ENCODE measurements around the gene SCYGR3.
"Not testable (repeated sequence)": the region's sequence is repeated elsewhere in the genome, so short reads cannot be mapped to it uniquely, and the experiment has no call there.

SCYGR3 gene

DNA sequence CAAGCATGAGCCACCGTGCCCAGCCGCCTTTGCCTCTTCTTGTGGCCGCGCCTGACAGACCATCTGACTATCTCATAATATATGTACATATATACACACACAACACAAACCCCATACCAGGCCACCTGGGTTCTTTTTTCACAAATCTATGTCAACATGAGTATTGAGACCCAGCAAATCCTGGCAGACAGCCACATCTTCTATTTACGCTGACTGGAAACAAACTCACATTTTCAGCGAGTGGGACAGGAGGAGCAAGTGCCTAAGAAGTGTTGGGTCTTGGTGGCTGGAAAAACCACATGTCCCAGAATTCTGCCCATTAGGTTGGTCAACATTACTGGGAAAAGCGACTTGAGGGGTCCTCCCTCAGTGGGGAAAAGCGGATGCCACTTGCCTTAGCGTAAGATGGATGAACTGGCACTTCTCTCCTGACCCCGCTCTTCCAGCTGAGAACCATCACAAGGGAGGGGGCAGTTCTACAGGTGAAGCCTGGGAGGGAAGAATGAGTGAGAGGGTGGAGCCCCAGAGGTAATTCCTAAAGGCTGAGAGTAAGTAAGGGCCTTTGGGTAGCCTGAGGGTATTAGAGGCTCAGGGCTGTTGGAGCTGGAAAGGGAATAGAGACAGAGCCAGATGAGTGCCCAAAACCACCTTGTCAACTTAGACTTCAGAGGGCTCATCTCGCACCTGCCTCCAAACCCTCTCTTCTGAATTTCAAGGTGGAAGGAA is 1.9 kb downstream of the SCYGR3 start:
- no peak for DNase-seq

DNA sequence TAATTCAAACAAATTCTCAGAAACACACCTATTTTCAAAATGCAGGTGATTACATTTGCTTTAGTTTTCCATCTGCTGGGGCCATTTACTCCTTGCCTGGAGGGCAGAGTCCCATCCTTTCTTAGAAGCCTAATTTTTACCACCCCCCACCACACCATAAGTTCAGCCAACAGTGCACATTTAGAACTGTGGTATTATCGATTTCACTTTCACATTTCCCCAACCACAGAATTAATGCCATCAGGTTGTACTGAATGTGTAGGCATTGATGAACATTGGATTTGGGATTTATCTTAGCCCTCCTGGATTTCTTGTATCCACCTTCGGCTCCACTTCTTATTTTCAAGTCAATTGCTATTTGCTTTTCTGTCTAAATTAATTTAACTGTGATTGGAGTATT is 4.5 kb downstream of the SCYGR3 start:
- DNase-seq, result no peak

DNA sequence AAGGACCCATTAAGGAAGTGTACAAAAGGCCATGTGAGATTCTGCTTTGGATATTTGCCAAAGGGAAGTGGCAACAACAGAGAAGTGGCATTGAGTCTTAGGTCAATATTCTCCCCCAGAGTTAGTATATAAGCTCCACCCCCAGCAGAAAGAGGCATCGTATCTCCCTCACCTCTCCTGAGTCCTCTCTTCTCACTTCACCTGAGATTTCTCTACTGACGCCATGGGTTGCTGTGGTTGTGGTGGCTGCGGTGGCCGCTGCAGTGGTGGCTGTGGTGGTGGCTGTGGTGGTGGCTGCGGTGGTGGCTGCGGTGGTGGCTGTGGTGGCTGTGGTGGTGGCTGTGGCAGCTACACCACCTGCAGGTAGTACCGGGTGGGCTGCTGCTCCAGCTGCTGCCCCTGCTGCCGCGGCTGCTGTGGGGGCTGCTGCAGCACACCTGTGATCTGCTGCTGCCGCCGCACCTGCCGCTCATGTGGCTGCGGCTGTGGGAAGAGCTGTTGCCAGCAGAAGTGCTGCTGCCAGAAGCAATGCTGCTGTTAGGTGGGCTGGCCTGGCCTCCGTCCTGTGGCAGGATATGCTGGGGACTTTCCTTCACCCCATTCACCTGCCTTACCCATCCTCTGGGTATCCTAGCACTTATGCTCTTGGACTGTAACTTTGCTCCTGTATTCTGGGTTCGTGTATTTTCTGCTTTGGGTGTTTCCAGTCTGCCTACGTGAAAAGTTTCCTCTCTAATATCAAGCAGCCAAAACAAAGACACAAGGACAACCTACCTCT is 5.9 kb downstream of the SCYGR3 start:
- no peak for DNase-seq

DNA sequence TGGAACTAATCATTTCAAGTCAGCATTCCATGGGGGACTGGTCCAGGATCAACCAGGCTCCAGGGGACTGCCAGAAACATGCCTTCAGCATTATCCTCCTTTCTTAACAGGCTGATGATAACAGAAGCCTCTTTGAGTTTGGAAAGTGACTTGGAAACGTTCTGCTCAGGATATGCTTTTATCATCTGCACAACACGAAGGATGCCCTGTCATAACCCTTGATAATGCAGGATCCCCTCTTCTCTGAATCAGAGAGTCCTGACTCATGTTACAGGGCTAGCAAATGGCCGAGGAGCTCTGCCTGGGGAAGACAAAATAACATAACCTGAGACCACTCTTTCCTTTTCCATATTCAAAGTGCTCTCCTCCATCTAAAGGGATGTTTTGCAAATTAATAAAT is 6.7 kb downstream of the SCYGR3 start:
- DNase-seq, result no peak

DNA sequence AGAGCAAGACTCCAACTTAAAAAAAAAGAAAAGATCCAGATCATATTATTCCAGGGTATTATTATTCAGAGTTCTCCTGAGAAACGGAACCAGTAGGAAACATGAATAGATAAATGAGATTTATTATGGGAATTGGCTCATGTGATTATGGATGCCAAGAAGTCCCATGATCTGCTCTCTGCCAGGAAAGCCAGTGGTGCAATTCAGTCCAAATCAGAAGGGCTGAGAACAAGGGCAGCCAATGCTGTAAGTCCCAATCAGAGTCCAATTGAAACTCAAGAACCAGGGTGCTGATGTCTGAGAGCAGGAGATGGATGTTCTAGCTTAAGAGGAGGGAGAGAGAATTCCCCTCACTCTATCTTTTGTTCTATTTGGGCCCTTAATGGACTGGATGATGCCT is 8.2 kb downstream of the SCYGR3 start:
- DNase-seq, result no peak

DNA sequence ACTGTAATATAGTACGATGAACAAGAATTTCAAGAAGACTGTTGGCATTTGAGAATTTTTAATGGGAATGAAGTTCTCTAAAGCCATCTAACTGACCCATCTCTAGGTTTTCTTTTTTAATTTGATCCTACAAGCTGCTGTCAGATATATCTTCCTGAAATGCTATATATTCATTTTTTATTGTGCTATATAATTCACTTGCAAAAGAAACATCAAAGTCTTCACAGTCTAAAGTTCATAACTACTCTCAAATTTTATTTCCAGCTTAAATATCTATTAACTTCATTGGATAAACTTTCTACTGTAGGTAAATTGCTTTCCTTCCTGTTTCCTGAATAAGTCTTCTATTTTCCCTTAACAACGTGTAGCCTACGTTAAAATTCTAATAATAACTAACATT is 12.3 kb downstream of the SCYGR3 start:
- no peak for DNase-seq

DNA sequence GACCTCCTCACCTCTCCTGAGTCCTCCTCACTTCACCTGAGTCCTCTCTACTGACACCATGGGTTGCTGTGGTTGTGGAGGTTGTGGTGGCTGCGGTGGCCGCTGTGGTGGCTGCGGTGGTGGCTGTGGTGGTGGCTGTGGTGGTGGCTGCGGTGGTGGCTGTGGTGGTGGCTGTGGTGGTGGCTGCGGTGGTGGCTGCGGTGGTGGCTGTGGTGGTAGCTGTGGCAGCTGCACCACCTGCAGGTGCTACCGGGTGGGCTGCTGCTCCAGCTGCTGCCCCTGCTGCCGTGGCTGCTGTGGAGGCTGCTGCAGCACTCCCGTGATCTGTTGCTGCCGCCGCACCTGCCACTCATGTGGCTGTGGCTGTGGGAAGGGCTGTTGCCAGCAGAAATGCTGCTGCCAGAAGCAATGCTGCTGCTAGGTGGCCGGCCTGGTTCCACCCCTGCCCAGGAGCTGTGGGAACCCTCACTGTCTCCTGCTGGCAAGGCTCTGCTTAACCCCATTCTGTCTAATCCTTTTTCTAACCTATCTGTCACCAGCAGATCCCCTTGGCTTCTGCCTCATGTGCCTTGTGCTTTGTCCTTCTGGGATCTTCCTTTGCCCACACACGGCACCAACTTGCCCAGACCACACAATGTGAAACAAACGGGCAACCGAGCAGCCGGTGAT is 15.7 kb downstream of the SCYGR3 start, which contains the start of gene SCYGR2:
TSS of gene SCYGR2 (plus strand) at position 59 of the 669 bp plus-strand sequence. CDS start at position 59, 0 bp downstream.
- DNase-seq, result not testable (repeated sequence)

DNA sequence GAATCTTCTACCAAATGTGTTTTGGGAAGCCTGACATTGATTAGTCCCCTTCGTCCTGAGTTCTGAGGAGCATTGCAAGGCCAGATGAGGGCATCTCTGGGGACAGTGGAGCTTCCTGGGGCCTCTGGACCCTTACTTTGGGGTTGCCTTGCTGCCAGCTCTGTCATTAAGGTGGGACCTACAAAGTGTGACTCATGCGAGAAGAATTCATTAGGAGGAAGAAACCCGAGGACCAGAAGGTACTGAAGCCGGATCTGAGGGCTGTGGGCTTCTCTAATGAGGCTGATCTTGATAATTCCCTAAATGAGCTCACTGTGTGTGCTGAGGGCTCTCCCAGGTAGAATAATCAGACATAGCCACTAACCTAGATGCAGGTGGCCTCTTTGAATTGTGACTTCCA is 16.6 kb downstream of the SCYGR3 start:
- DNase-seq, result no peak

DNA sequence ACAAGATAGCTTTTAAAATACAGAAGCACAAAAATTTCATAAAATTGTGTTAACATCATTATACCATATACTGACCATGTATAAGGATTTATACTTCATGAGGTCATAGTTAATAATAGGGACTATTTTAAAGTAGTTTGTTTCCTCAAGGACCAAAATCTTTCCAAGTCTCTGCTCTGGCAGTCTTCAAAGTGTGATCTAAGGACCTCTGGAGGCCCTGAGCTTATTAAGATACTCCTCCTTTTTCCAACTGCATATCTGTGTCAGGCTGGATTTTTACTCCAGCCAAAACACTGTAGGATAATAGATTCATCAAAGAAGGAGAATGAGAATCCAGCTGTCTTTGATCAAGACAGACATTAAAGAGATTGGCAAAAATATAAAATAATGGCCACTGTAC is 17.6 kb downstream of the SCYGR3 start:
- DNase-seq, result no peak

DNA sequence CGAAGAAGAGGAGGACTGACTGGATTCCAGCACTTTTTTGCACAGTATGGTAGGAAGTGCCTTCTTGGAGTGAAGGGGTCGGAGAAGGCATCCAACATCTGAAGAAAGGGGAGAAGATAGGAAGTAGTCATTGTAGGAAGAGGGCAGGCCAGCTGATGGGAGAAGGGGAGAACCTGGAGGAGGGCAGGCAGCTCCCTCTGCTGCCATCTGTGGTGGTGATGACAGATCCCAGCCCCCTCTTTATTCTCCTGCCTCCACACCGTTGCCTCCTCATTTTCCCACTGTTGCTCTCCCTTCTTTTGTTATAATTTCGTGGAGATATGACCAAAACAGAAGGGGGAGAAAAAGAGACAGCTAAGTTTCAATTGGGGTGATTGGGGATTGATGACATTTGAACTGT is 18.8 kb downstream of the SCYGR3 start:
- no peak for DNase-seq

DNA sequence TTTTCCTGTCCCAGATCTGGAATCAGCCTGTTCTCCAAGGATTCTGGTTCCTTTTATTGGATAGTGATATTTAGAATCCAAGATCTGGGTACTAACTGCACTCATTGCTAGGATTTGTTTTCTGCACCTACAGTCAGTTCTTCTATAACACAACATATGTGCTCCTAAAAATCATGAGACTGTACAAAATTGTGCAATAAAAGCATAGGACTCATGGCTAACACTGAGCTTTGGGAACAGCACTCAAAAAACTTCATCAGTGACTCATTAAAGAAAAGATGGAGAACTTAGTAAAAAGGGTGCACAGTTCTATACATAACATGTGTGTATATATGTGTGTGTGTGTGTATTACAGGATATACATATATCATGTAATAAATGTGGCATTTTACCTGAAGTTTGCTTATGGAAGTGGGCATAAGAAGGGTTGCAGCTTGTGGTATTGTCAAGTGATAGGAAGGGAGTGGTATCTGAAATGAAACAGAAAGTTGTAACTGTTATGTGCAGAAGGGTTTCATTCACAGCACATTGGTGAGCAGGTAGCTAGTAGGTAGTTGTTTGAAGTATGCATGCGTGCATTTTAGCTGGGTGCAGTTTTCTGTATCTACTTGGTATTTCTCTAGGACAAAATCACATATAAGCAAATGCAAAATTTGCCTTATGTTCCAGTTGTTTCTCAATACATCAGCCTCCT is 21.8 kb downstream of the SCYGR3 start:
- DNase-seq, result no peak

DNA sequence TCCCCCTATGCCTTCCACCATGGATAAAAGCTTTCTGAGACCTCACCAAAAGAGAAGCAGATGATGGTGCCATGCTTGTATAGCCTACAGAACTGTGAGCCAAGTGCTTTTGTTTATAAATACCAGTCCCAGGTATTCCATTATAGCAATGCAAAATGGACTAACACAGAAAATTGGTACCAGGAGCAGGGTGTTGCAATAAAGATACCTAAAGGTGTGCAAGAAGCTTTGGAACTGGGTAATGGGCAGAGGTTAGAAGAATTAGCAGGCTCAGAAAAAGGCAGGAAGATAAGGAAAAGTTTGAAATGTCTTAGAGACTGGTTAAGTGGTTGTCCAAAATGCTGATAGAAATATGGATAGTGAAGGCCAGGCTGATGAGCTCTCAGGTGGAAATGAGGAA is 32.3 kb downstream of the SCYGR3 start:
- no peak for DNase-seq

DNA sequence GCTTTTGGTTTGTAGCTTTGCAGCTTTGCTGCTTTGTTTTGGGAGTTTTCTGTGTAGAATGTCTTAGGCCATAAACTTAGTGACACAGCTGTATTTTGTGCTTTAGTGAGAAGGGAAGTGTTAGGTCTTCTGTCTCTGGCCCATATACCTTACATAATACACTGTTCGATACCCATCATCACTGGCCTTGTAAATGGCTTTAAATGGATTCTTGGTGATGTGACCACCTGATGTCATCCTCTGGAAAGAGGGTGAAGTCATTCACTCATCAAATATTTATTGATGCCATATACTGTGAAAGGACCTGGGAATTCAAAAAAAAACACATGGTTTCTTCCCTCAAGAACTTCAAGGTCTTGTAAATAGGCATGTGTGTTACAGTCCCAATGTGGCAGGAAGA is 34.8 kb downstream of the SCYGR3 start:
- no peak for DNase-seq

DNA sequence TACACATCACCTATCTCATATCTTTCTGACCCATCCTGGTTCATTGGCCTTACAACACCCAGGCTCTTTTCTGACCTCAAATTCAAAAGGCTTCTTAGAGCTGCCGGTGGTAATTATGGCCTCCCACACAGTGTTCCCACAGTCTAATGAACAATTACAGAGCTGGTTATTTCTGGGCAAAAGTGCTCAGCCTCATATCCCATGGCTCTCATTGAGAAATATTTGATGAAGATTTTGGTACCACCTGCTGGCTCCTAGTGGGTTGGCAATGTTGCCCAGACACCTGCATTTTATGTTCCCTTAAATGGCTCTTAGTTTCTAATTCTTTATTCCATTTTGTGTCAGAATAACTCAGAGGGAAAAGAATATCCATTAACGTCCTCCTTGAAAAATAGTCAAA is 36.0 kb downstream of the SCYGR3 start:
- DNase-seq, result no peak

DNA sequence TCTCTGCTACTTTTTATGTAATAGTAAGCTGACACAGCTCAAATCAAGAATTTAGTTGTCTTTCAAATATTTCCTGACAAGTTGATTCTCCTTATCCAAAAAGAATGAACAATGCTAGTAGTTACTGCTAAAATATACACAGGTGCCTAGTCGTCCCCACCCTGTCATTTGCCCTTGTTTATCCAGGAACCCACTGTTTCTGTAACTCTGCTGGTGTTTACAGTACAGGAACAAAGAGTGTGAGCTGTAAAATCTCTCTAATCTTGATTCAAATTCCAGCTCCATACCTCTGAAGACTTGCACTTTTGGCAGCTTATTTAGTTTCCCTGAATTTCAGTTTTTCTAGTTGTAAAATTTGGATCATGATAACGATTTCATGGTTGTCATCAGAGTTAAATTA is 37.1 kb downstream of the SCYGR3 start:
- no peak for DNase-seq

DNA sequence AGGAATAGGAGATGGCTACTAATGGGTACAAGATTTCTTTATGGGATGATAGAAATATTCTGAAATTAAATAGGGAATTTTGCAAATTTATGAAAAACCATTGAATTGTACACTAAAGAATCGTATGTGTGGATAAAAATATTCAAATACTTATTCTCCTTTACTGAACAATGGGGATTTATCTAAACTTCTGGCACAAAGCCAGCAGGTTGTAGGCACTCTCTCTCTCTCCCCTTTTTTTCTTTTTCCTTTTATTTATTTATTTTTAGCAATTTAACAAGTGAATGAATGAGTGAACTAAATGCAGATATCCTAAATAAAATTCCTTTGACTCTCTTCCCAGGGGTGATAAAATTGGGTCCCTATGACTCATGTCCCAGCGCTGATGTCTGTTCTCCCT is 37.8 kb downstream of the SCYGR3 start:
- DNase-seq, result no peak

DNA sequence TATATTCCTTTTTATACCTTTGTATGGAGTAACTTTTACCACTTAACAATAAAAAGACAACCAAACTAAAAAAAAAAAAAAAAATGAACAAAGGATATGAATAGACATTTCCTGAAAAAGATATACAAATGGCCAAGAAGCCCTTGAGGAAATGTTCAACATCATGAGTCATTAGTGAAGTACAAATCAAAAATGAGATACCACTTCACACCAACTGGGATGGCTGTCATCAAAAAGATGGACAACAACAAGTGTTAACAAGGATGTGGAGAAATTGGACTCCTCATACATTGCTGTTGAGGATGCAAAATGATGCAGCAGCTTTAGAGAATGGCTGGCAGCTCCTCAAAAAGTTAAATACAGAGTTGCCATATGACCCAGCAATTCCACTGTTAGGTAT is 38.5 kb downstream of the SCYGR3 start:
- no peak for DNase-seq

DNA sequence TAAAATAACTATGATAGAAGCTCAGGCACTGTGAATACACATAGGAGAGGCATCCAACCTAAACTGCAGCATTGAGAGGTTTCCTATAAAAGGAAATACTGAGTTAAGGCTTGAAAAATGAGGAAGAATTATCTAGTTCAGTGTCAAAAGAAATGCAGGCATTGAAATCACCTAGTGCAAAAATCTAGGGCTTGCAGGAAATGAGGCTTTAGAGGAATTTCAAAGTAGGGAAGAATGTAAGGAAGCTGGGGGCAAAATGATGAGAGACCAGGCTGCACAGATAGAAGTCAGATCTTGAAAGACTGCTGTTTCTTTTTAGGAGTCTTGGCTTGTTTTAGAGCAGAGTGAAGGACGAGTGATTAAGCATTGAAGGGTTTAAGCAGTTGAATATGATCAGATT is 44.0 kb downstream of the SCYGR3 start:
- no peak for DNase-seq

DNA sequence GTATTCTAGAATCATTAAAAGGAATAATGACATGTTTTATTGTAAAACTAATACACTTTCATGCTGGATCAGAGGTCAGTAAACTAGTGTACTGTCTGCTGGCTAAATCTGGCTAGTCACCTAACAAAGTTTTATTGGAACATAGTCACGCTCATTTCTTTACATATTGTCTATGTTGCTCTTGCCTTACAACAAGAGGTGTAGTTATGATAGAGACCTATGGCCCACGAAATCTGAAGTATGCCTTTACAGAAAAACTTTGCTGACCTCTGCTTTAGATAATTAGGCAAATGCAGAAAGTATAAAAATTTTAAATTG is 45.8 kb downstream of the SCYGR3 start:
- no peak for DNase-seq

DNA sequence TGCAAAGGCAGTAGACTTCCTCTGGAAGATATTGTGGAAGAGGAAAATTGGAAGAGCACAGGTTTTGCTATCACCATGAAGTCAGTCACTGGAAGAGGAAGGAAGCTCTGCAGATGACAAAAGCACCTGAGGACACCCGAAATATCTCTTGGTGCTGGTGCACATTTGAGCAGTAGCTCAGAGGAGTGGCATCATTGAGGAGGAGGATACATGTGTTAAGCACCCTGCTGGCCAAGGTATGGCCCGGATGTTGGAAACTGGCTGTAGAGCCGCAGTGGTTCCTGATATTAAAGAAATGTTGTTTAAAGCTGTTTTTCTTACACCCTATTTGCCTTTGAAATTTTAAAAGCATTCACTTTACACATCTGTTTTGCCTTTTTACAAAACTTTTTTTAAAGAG is 48.6 kb downstream of the SCYGR3 start:
- DNase-seq, result no peak

DNA sequence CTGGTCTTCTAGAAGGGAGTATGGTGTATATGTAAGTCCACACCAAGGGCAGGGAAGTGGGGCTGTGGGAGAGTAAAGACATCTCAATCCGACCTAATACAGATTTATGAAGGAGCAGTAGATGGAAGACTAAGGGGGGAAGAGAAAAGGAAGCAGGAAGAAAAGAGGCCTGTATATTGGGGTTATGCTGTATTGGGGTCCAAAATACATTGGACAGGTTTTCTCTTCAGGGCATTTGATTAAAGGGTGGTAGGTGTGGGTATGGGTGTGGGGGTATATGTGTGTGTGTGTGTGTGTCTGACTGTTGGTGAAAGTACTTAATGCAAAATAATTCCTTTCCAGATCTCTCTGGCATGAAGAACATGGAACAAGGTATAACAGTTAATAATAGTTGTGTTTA is 49.6 kb downstream of the SCYGR3 start:
- DNase-seq, result no peak

Measured in effector CD8-positive, alpha-beta T cell (primary cell).